HEK293 (cell line): Measurements from ENCODE around the gene CD86.

Experiments used
- CTCF ChIA-PET: fragments of 350-600 bp; formaldehyde crosslinking; extraction: SDS; loops from one replicate; lab custom pipeline; 2021; ENCODE audit warnings: antibody characterized with exemption; lab: Yijun Ruan, JAX
- POLR2A ChIA-PET: fragments of 300-600 bp; formaldehyde crosslinking; extraction: SDS; loops from one replicate; lab custom pipeline; 2020; ENCODE audit warnings: antibody characterized with exemption, inconsistent platforms; lab: Yijun Ruan, JAX
- H3K27ac ChIP-seq: fragments of 200-500 bp; sonication (Bioruptor generic); 2 replicates; pipeline ENCODE4 v1.5.1; 2014; ENCODE audit warnings: low read depth, low read length, control low read depth, inconsistent platforms; ENCODE audit errors: extremely low read depth
- H3K36me3 ChIP-seq, 2 experiments: fragments of 200-500 bp in 1 of 2; sonication (Bioruptor generic) in 1 of 2; 1 replicate in 1 of 2; 2 replicates in 1 of 2; pipeline ENCODE4 v1.5.1; 2014 to 2017; ENCODE audit warnings: inconsistent platforms in 2 of 2, low read length in 2 of 2; ENCODE audit not compliant: control insufficient read depth in 2 of 2, insufficient read depth in 1 of 2
- H3K4me1 ChIP-seq: fragments of 200-500 bp; sonication (Bioruptor generic); 2 replicates; pipeline ENCODE4 v1.5.1; 2014; ENCODE audit warnings: mild to moderate bottlenecking, low read length, inconsistent platforms; ENCODE audit not compliant: control insufficient read depth, insufficient read depth
- H3K4me3 ChIP-seq: 2 replicates; pipeline ENCODE4 v1.5.1; 2011; ENCODE audit warnings: low read depth, mild to moderate bottlenecking, control low read depth, low read length, moderate library complexity
- H3K9me3 ChIP-seq: fragments of 200-500 bp; sonication (Bioruptor generic); 2 replicates; pipeline ENCODE4 v1.5.1; 2014; ENCODE audit warnings: low read depth, low read length, inconsistent platforms; ENCODE audit not compliant: control insufficient read depth, insufficient read depth
- EGR2 ChIP-seq: fragments of 450-650 bp; formaldehyde crosslinking; IDR thresholded peaks from 2 replicates; pipeline ENCODE4 v1.5.1; 2016; ENCODE audit warnings: low read depth, missing biosample characterization, missing genetic modification characterization
- GLI4 ChIP-seq: fragments of 450-650 bp; formaldehyde crosslinking; IDR thresholded peaks from 2 replicates; pipeline ENCODE4 v1.5.1; 2016; ENCODE audit warnings: missing biosample characterization, missing genetic modification characterization
- GLIS1 ChIP-seq: fragments of 450-650 bp; formaldehyde crosslinking; IDR thresholded peaks from 2 replicates; pipeline ENCODE4 v1.5.1; 2016; ENCODE audit warnings: missing biosample characterization, missing genetic modification characterization
- GLIS2 ChIP-seq: fragments of 450-650 bp; formaldehyde crosslinking; IDR thresholded peaks from 2 replicates; pipeline ENCODE4 v1.5.1; 2016; ENCODE audit warnings: missing biosample characterization, missing genetic modification characterization
- KLF1 ChIP-seq: fragments of 450-650 bp; formaldehyde crosslinking; IDR thresholded peaks from 2 replicates; pipeline ENCODE4 v1.5.1; 2016; ENCODE audit warnings: missing biosample characterization, missing genetic modification characterization
- KLF16 ChIP-seq: fragments of 450-650 bp; formaldehyde crosslinking; IDR thresholded peaks from 2 replicates; pipeline ENCODE4 v1.5.1; 2017; ENCODE audit warnings: missing biosample characterization, missing genetic modification characterization
- TRIM28 ChIP-seq: IDR thresholded peaks from 2 replicates; pipeline ENCODE4 v1.6.1; 2011; ENCODE audit warnings: low read length, control low read depth, borderline replicate concordance
- ZFHX2 ChIP-seq: fragments of 450-650 bp; formaldehyde crosslinking; conservative IDR thresholded peaks from 2 replicates; pipeline ENCODE4 v1.5.1; 2016; ENCODE audit warnings: missing biosample characterization, missing genetic modification characterization
- ZNF140 ChIP-seq: fragments of 450-650 bp; formaldehyde crosslinking; IDR thresholded peaks from 2 replicates; pipeline ENCODE4 v1.5.1; 2016; ENCODE audit warnings: missing biosample characterization, missing genetic modification characterization
- ZNF175 ChIP-seq: fragments of 450-650 bp; formaldehyde crosslinking; IDR thresholded peaks from 2 replicates; pipeline ENCODE4 v1.5.1; 2016; ENCODE audit warnings: missing biosample characterization, missing genetic modification characterization
- ZNF341 ChIP-seq: fragments of 450-650 bp; formaldehyde crosslinking; IDR thresholded peaks from 2 replicates; pipeline ENCODE4; 2016; ENCODE audit warnings: low read depth, missing biosample characterization, missing genetic modification characterization
- ZNF416 ChIP-seq: fragments of 450-650 bp; formaldehyde crosslinking; IDR thresholded peaks from 2 replicates; pipeline ENCODE4 v1.5.1; 2016; ENCODE audit warnings: missing biosample characterization, missing genetic modification characterization
- ZNF426 ChIP-seq: fragments of 450-650 bp; formaldehyde crosslinking; IDR thresholded peaks from 2 replicates; pipeline ENCODE4 v1.5.1; 2017; ENCODE audit warnings: missing biosample characterization, missing genetic modification characterization, mild to moderate bottlenecking, inconsistent platforms, moderate library complexity
- ZNF48 ChIP-seq: fragments of 450-650 bp; formaldehyde crosslinking; IDR thresholded peaks from 2 replicates; pipeline ENCODE4 v1.5.1; 2016; ENCODE audit warnings: missing biosample characterization, missing genetic modification characterization
- ZNF624 ChIP-seq: fragments of 450-650 bp; formaldehyde crosslinking; IDR thresholded peaks from 2 replicates; pipeline ENCODE4 v1.5.1; 2017; ENCODE audit warnings: missing biosample characterization, missing genetic modification characterization
- ZNF639 ChIP-seq: fragments of 450-650 bp; formaldehyde crosslinking; IDR thresholded peaks from 2 replicates; pipeline ENCODE4 v1.5.1; 2016; ENCODE audit warnings: missing biosample characterization, missing genetic modification characterization
- ZNF701 ChIP-seq: fragments of 450-650 bp; formaldehyde crosslinking; IDR thresholded peaks from 2 replicates; pipeline ENCODE4 v1.5.1; 2016; ENCODE audit warnings: missing biosample characterization, missing genetic modification characterization
- ZNF747 ChIP-seq: fragments of 450-650 bp; formaldehyde crosslinking; IDR thresholded peaks from 2 replicates; pipeline ENCODE4 v1.5.1; 2016; ENCODE audit warnings: missing biosample characterization, missing genetic modification characterization
- TF ChIP-seq, protein P1 (sequence below): fragments of 450-650 bp; formaldehyde crosslinking; IDR thresholded peaks from 2 replicates; pipeline ENCODE4 v1.5.1; 2016; ENCODE audit warnings: missing biosample characterization, missing genetic modification characterization, low read depth
- TF ChIP-seq, protein P2 (sequence below): fragments of 450-650 bp; formaldehyde crosslinking; IDR thresholded peaks from 2 replicates; pipeline ENCODE4 v1.5.1; 2016; ENCODE audit warnings: missing biosample characterization, missing genetic modification characterization
- TF ChIP-seq, protein P3 (sequence below): fragments of 450-650 bp; formaldehyde crosslinking; IDR thresholded peaks from 2 replicates; pipeline ENCODE4 v1.5.1; 2017; ENCODE audit warnings: missing biosample characterization, missing genetic modification characterization
- TF ChIP-seq, protein P4 (sequence below): fragments of 450-650 bp; formaldehyde crosslinking; IDR thresholded peaks from 2 replicates; pipeline ENCODE4 v1.5.1; 2016; ENCODE audit warnings: missing biosample characterization, missing genetic modification characterization

The CD86 gene

DNA sequence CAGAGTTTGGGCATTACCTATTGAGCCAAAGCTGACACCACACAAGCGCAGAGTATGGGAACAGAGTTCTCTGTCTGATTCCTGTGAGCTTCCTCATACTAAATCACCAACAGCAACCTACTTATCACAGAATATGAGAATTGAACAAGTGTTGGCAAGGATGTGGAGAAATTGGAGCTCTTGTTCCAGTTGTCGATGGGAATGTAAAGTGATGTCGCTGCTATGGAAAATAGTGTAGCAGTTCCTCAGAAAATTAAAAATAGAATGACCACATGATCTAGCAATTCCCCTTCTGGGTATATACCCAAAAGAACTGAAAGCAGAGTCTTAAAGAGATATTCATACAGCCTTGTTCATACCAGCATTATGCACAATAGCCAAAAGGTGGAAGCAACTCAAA lies 33.4 kb downstream of the CD86 start:
- Histone ChIP-seq H3K27ac (no peak overlapping the region), H3K4me1 (no peaks in the 10 kb centered on the region), H3K4me3 (no peak overlapping the region), H3K9me3 (no peaks in the 10 kb centered on the region), H3K36me3 (no peaks in the 10 kb centered on the region)
- POLR2A ChIA-PET = no interaction called here
- TF ChIP-seq ZNF701 (tag by site-specific recombination) (no peak), ZNF48 (tag by site-specific recombination) (no peak), KLF1 (tag by site-specific recombination) (no peak), ZFHX2 (tag by site-specific recombination) (no peak), ZNF624 (no peak), KLF16 (tag by site-specific recombination) (no peak), ZNF175 (no peak), EGR2 (no peak), GLI4 (no peak), GLIS1 (tag by site-specific recombination) (no peak), ZNF341 (tag by site-specific recombination) (no peak), TRIM28 (no peak), ZNF140 (tag by site-specific recombination) (no peak), ZNF747 (tag by site-specific recombination) (no peak), ZNF416 (no peak), GLIS2 (tag by site-specific recombination) (no peak)
- TF ChIP-seq, protein P1, sequence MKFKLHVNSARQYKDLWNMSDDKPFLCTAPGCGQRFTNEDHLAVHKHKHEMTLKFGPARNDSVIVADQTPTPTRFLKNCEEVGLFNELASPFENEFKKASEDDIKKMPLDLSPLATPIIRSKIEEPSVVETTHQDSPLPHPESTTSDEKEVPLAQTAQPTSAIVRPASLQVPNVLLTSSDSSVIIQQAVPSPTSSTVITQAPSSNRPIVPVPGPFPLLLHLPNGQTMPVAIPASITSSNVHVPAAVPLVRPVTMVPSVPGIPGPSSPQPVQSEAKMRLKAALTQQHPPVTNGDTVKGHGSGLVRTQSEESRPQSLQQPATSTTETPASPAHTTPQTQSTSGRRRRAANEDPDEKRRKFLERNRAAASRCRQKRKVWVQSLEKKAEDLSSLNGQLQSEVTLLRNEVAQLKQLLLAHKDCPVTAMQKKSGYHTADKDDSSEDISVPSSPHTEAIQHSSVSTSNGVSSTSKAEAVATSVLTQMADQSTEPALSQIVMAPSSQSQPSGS = no peak
- TF ChIP-seq, protein P2, sequence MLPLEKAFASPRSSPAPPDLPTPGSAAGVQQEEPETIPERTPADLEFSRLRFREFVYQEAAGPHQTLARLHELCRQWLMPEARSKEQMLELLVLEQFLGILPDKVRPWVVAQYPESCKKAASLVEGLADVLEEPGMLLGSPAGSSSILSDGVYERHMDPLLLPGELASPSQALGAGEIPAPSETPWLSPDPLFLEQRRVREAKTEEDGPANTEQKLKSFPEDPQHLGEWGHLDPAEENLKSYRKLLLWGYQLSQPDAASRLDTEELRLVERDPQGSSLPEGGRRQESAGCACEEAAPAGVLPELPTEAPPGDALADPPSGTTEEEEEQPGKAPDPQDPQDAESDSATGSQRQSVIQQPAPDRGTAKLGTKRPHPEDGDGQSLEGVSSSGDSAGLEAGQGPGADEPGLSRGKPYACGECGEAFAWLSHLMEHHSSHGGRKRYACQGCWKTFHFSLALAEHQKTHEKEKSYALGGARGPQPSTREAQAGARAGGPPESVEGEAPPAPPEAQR (tag by site-specific recombination) = no peak
- TF ChIP-seq, protein P3, sequence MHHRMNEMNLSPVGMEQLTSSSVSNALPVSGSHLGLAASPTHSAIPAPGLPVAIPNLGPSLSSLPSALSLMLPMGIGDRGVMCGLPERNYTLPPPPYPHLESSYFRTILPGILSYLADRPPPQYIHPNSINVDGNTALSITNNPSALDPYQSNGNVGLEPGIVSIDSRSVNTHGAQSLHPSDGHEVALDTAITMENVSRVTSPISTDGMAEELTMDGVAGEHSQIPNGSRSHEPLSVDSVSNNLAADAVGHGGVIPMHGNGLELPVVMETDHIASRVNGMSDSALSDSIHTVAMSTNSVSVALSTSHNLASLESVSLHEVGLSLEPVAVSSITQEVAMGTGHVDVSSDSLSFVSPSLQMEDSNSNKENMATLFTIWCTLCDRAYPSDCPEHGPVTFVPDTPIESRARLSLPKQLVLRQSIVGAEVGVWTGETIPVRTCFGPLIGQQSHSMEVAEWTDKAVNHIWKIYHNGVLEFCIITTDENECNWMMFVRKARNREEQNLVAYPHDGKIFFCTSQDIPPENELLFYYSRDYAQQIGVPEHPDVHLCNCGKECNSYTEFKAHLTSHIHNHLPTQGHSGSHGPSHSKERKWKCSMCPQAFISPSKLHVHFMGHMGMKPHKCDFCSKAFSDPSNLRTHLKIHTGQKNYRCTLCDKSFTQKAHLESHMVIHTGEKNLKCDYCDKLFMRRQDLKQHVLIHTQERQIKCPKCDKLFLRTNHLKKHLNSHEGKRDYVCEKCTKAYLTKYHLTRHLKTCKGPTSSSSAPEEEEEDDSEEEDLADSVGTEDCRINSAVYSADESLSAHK (tag by site-specific recombination) = no peak
- TF ChIP-seq, protein P4, sequence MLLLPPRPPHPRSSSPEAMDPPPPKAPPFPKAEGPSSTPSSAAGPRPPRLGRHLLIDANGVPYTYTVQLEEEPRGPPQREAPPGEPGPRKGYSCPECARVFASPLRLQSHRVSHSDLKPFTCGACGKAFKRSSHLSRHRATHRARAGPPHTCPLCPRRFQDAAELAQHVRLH (tag by site-specific recombination) = no peak
- CTCF ChIA-PET = no interaction called here

DNA sequence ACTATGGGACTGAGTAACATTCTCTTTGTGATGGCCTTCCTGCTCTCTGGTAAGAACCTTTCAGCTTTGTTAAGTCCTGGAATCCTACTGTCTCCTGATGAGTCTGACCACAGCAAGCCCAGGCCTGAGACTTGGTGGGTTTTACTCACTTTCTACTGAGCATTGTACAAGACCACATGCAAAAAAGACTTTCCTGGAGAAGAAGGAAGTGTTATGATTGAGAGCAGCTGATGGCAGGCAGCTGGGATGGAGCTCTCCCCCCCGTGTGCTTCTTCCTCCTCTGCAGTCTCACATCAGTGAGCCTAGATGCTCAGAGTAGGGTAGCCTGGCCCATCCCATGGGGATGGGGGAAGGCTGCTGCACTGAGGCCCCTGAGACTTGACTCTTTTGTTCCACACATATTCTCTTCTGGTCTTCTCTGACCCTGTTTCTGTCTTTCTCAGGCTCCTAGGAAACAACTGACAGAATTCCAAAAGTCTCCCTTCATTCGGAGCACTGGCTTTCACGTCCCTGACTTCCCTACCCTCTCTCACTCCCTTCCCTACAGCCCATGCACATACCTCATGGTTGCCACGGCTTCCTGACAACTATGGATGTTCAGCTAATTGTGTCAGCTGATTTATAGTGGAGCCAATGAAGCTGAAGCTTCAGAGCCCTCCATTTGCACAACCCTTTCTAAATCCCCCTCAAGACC lies 36.6 kb downstream of the CD86 start:
- POLR2A ChIA-PET = no interaction called here
- Histone ChIP-seq H3K27ac (no peak overlapping the region), H3K4me3 (no peak overlapping the region), H3K9me3 (no peaks in the 10 kb centered on the region), H3K36me3 (no peaks in the 10 kb centered on the region), H3K4me1 (no peaks in the 10 kb centered on the region)
- TF ChIP-seq ZNF639 = no peak
- TF ChIP-seq ZNF426 (tag by site-specific recombination) = no peak
- CTCF ChIA-PET = interaction anchor here (0.6 kb wide), 1 partner anchor 758 kb away, joined by 3 read pairs; no protein-coding TSS in a partner anchor
